Cardiac muscle cell (in vitro differentiated cells and primary cell): Measurements from ENCODE around the gene BCKDHB. TPM values are rescaled to one million over a fixed set of nuclear protein-coding genes. Genes with fewer than 3 reads are reported as not detected.
A peak's percentile ranks its signal among the peaks of the same experiment; 100 is the strongest.

Experiments
- DNase-seq, 2 donors: peaks; one replicate each; pipeline versions ENCODE4 v3.0.0 to v3.0.0-alpha.2; 2010 to 2017; ENCODE audit warnings: low read depth in 1 of 2, low spot score in 1 of 2
- H3K27ac ChIP-seq: fragments of 200-600 bp; sonication (generic); 2 replicates; pipeline ENCODE4 v1.5.1; 2016
- H3K27me3 ChIP-seq: fragments of 200-600 bp; sonication (generic); 2 replicates; pipeline ENCODE4 v1.6.0; 2016; ENCODE audit warnings: control low read depth
- H3K36me3 ChIP-seq: fragments of 200-600 bp; sonication (generic); 2 replicates; pipeline ENCODE4 v1.5.1; 2016; ENCODE audit warnings: control low read depth
- H3K4me1 ChIP-seq: fragments of 200-600 bp; sonication (generic); 2 replicates; pipeline ENCODE4 v1.8.1; 2017; ENCODE audit warnings: low read depth, mild to moderate bottlenecking, mixed run types
- H3K4me3 ChIP-seq: fragments of 200-600 bp; sonication (generic); 2 replicates; pipeline ENCODE4 v1.5.1; 2016; ENCODE audit warnings: mild to moderate bottlenecking
- H3K9me3 ChIP-seq: fragments of 200-600 bp; sonication (generic); 2 replicates; pipeline ENCODE4 v1.5.1; 2017; ENCODE audit warnings: low read depth, mild to moderate bottlenecking, control low read depth
- polyA plus RNA-seq: library from polyadenylated mRNA; unstranded; fragments of >200 nt; fragmentation: Nextera tagmentation; extraction: Ambion mirVana; gene quantifications from 2 replicates; pipeline ENCODE4 v1.2.1, GENCODE V29; 2016
- total RNA-seq: library from RNA; depleted of rRNA; stranded (reverse); fragments of >200 nt; gene quantifications from 2 replicates; pipeline ENCODE4 v1.2.3, GENCODE V29; 2016
- TF ChIP-seq, protein P1 (sequence below): IDR thresholded peaks from 2 replicates; pipeline ENCODE4 v1.5.1; 2012; ENCODE audit warnings: low read depth, mild to moderate bottlenecking, low read length

Gene BCKDHB
- total and polyA plus RNA-seq, 2 experiments from 2014 or later: 27.8 to 37.4 TPM

GRCh38 chr6:80215063-80215462, 108.6 kb downstream of the BCKDHB start:
- no peak for DNase-seq
- peaks cover 27% of the 10 kb centered on the region for H3K4me1 ChIP-seq
- H3K4me3 ChIP-seq: no peak overlapping the region
- H3K9me3 ChIP-seq: no peaks in the 10 kb centered on the region
- no peaks in the 10 kb centered on the region for H3K27me3 ChIP-seq
- H3K36me3 ChIP-seq: no peaks in the 10 kb centered on the region
- H3K27ac ChIP-seq: no peak overlapping the region
- TF ChIP-seq, protein P1, sequence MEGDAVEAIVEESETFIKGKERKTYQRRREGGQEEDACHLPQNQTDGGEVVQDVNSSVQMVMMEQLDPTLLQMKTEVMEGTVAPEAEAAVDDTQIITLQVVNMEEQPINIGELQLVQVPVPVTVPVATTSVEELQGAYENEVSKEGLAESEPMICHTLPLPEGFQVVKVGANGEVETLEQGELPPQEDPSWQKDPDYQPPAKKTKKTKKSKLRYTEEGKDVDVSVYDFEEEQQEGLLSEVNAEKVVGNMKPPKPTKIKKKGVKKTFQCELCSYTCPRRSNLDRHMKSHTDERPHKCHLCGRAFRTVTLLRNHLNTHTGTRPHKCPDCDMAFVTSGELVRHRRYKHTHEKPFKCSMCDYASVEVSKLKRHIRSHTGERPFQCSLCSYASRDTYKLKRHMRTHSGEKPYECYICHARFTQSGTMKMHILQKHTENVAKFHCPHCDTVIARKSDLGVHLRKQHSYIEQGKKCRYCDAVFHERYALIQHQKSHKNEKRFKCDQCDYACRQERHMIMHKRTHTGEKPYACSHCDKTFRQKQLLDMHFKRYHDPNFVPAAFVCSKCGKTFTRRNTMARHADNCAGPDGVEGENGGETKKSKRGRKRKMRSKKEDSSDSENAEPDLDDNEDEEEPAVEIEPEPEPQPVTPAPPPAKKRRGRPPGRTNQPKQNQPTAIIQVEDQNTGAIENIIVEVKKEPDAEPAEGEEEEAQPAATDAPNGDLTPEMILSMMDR: no peak

GRCh38 chr6:80217794-80218193, 111.3 kb downstream of the BCKDHB start:
- Histone ChIP-seq H3K27ac (no peak overlapping the region), H3K4me1 (peaks cover 14% of the 10 kb centered on the region), H3K36me3 (no peaks in the 10 kb centered on the region), H3K9me3 (no peaks in the 10 kb centered on the region), H3K4me3 (no peak overlapping the region), H3K27me3 (no peaks in the 10 kb centered on the region)
- DNase-seq: no peak
- TF ChIP-seq, protein P1: no peak

- H3K27ac ChIP-seq: no peak overlapping the region
- peak in 1 of 2 donors; percentile 55 for DNase-seq
- no peaks in the 10 kb centered on the region for H3K27me3 ChIP-seq
- TF ChIP-seq, protein P1: no peak
- no peaks in the 10 kb centered on the region for H3K4me1 ChIP-seq
- no peaks in the 10 kb centered on the region for H3K36me3 ChIP-seq
- no peak overlapping the region for H3K4me3 ChIP-seq
- H3K9me3 ChIP-seq: no peaks in the 10 kb centered on the region
Measured at GRCh38 chr6:80223743-80224212, 117.3 kb downstream of the BCKDHB start.

DNA sequence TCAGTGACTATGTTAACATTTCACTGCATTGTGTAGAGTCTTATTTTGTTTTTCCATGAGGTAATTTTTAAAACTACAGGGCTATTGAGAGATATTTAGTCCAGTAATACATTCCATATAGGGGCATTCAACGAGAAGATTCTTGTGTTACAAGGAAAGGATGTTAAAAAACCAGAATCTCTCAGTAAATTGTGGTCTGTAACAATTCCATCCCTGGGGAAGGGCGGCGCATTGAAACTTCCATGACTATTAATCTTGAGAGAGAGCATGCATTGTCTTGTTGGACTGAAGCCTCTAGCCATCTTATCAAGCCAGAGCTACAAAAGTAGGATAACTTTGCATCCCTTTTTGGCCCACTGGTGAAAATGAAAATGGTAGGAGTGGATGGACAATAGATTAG, 119.7 kb downstream of the BCKDHB start:
- TF ChIP-seq, protein P1: no peak

GRCh38 chr6:80226699-80227098, 120.2 kb downstream of the BCKDHB start:
- Histone ChIP-seq H3K36me3 (no peaks in the 10 kb centered on the region), H3K4me1 (no peaks in the 10 kb centered on the region), H3K27me3 (no peaks in the 10 kb centered on the region), H3K9me3 (no peaks in the 10 kb centered on the region), H3K27ac (no peak overlapping the region), H3K4me3 (no peak overlapping the region)
- TF ChIP-seq, protein P1: no peak
- DNase-seq: no peak

More for the DNA sequence above, 119.7 kb downstream of the BCKDHB start:
- Histone ChIP-seq H3K4me1 (no peaks in the 10 kb centered on the region), H3K36me3 (no peaks in the 10 kb centered on the region), H3K27me3 (no peaks in the 10 kb centered on the region), H3K4me3 (no peak overlapping the region), H3K27ac (no peak overlapping the region), H3K9me3 (no peaks in the 10 kb centered on the region)
- no peak for DNase-seq
